GM21825 (cell line): ENCODE data around the gene CYP27A1.
"Not testable (repeated sequence)": the region's sequence is repeated elsewhere in the genome, so short reads cannot be mapped to it uniquely, and the experiment has no call there.

ENCODE experiments used
- ATAC-seq: cut with Tn5 transposase; IDR thresholded peaks from one replicate; pipeline ENCODE4 v1.9.1; 2021; ENCODE audit warnings: mild to moderate bottlenecking, moderate library complexity; ENCODE audit not compliant: unreplicated experiment

Gene CYP27A1

GRCh38 chr2:218772759-218773158 lies 9.2 kb upstream of the CYP27A1 start:
- ATAC-seq: not testable (repeated sequence)

GRCh38 chr2:218773881-218774280 lies 8.1 kb upstream of the CYP27A1 start:
- ATAC-seq: no peak

- ATAC-seq: no peak
Measured at GRCh38 chr2:218776488-218776887, 5.5 kb upstream of the CYP27A1 start.

- no peak for ATAC-seq
Measured at GRCh38 chr2:218777276-218777990, 4.5 kb upstream of the CYP27A1 start.

GRCh38 chr2:218780046-218780445 lies 1.9 kb upstream of the CYP27A1 start:
- no peak for ATAC-seq

GRCh38 chr2:218780851-218781690 lies 876 bp upstream of the CYP27A1 start:
- no peak for ATAC-seq

GRCh38 chr2:218782528-218782844 lies 539 bp downstream of the CYP27A1 start:
- no peak for ATAC-seq

GRCh38 chr2:218783688-218784087 lies 1.7 kb downstream of the CYP27A1 start:
- ATAC-seq: no peak

GRCh38 chr2:218785103-218785502 lies 3.2 kb downstream of the CYP27A1 start:
- no peak for ATAC-seq

GRCh38 chr2:218786133-218786532 lies 4.2 kb downstream of the CYP27A1 start:
- no peak for ATAC-seq

- ATAC-seq: no peak
Measured at GRCh38 chr2:218788529-218789255, 6.7 kb downstream of the CYP27A1 start.

- no peak for ATAC-seq
Measured at GRCh38 chr2:218792433-218792832, 10.5 kb downstream of the CYP27A1 start.

- no peak for ATAC-seq
Measured at GRCh38 chr2:218796691-218797090, 14.7 kb downstream of the CYP27A1 start.

- ATAC-seq: no peak
Measured at GRCh38 chr2:218798767-218799504, 17.0 kb downstream of the CYP27A1 start.

GRCh38 chr2:218799990-218800389 lies 18.0 kb downstream of the CYP27A1 start:
- no peak for ATAC-seq

- ATAC-seq: no peak
Measured at GRCh38 chr2:218802386-218802994, 20.5 kb downstream of the CYP27A1 start.

- no peak for ATAC-seq
Measured at GRCh38 chr2:218804817-218805216, 22.9 kb downstream of the CYP27A1 start.

- ATAC-seq: no peak
Measured at GRCh38 chr2:218805627-218806026, 23.7 kb downstream of the CYP27A1 start.

GRCh38 chr2:218806346-218806978 lies 24.5 kb downstream of the CYP27A1 start:
- no peak for ATAC-seq

GRCh38 chr2:218807626-218808025 lies 25.7 kb downstream of the CYP27A1 start:
- no peak for ATAC-seq
